Choroid plexus epithelial cell (primary cell): Measurements from ENCODE around the gene CCDC91.

Source experiments
- DNase-seq: peaks from one replicate; pipeline ENCODE4 v3.0.0-alpha.2; 2010; ENCODE audit warnings: low read depth
- H3K4me3 ChIP-seq: 2 replicates; pipeline ENCODE4 v1.5.1; 2011; ENCODE audit warnings: low read depth, mild to moderate bottlenecking, control low read depth, low read length, moderate library complexity
- CTCF ChIP-seq: conservative IDR thresholded peaks from 2 replicates; pipeline ENCODE4 v1.5.1; 2011; ENCODE audit warnings: low read depth, mild to moderate bottlenecking, control low read depth, inconsistent platforms, low read length, moderate library complexity

The CCDC91 gene

GRCh38 chr12:28507867-28508266 lies 317.6 kb downstream of the CCDC91 start:
- no peak for TF ChIP-seq CTCF
- DNase-seq: no peak
- no peak overlapping the region for H3K4me3 ChIP-seq

- TF ChIP-seq CTCF: no peak
- no peak for DNase-seq
- H3K4me3 ChIP-seq: no peak overlapping the region
These were observed 322.1 kb downstream of the CCDC91 start for GRCh38 chr12:28512406-28512805.

GRCh38 chr12:28512876-28513275 lies 322.6 kb downstream of the CCDC91 start:
- no peak overlapping the region for H3K4me3 ChIP-seq
- DNase-seq: no peak
- no peak for TF ChIP-seq CTCF

- no peak overlapping the region for H3K4me3 ChIP-seq
- no peak for TF ChIP-seq CTCF
- no peak for DNase-seq
These were observed 323.7 kb downstream of the CCDC91 start for GRCh38 chr12:28513983-28514382.

- TF ChIP-seq CTCF: no peak
- H3K4me3 ChIP-seq: no peak overlapping the region
- DNase-seq: no peak
These were observed 326.8 kb downstream of the CCDC91 start for GRCh38 chr12:28517101-28517500.

DNA sequence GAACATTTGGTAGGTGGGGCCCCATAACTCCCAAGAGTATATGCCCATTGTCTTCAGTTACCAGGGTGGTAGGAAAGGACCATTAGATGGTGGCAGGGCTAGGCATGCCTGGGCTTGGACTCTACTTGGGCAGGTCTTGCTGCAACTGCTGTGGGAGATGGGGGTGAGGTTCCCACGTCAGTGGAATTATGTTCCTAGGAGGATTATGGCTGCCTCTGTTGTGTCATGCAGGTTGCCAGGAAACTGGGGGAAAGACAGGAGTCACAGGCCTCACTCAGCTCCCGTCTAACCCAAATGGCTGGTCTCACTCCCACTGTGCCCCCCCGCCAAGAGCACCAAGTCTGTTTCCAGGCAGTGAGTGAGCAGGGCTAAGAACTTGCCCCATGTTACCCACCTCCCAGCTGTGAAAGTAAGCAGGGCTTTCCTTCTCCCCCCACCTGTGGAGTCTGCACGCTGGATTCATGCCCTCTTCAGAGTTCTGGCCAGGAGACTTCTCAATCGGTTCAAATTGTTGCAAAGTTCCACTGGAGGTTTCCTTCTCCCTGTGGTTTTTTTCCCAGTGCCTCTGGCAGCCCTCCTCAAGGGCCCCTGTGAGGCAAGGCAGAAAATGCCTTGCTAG lies 337.5 kb downstream of the CCDC91 start:
- DNase-seq: no peak
- no peak overlapping the region for H3K4me3 ChIP-seq
- no peak for TF ChIP-seq CTCF

GRCh38 chr12:28535216-28535615 lies 345.0 kb downstream of the CCDC91 start:
- H3K4me3 ChIP-seq: no peak overlapping the region
- TF ChIP-seq CTCF: no peak
- DNase-seq: peak; percentile 78
